CD4-positive, CD25-positive, alpha-beta regulatory T cell (primary cell): ENCODE data around the gene PLEKHH3. TPM values are rescaled to one million over a fixed set of nuclear protein-coding genes. Genes with fewer than 3 reads are reported as not detected.
A peak's percentile ranks its signal among the peaks of the same experiment; 100 is the strongest.

Source experiments
- ATAC-seq, 2 donors: fragments of 150-1000 bp; cut with Tn5 transposase; one replicate each; pipeline ENCODE4 v1.10.0; 2021; ENCODE audit warnings: low read depth in 2 of 2, moderate number of reproducible peaks in 2 of 2, moderate library complexity in 1 of 2
- DNase-seq, 3 donors: peaks; one replicate each; pipeline versions ENCODE4 v3.0.0 to v3.0.0-alpha.2; 2012 to 2022; ENCODE audit warnings: mixed read lengths in 1 of 3
- H3K27ac ChIP-seq: one replicate; pipeline ENCODE4 v1.7.0; 2013; ENCODE audit warnings: mild to moderate bottlenecking, low read length; ENCODE audit not compliant: insufficient read depth, poor library complexity, severe bottlenecking
- H3K27me3 ChIP-seq: one replicate; pipeline ENCODE4 v1.7.0; 2013; ENCODE audit warnings: low read length; ENCODE audit not compliant: control insufficient read depth, insufficient read depth
- H3K36me3 ChIP-seq: one replicate; pipeline ENCODE4 v1.7.0; 2013; ENCODE audit warnings: mild to moderate bottlenecking, low read length, moderate library complexity; ENCODE audit not compliant: control insufficient read depth, insufficient read depth
- H3K4me1 ChIP-seq: 2 replicates; pipeline ENCODE4 v1.7.0; 2013; ENCODE audit warnings: mild to moderate bottlenecking, low read length; ENCODE audit not compliant: insufficient read depth, control insufficient read depth, poor library complexity, severe bottlenecking
- H3K4me3 ChIP-seq: one replicate; pipeline ENCODE4 v1.7.0; 2013; ENCODE audit warnings: low read depth, mild to moderate bottlenecking, low read length, moderate library complexity
- H3K9me3 ChIP-seq, 2 experiments: 1 replicate in 1 of 2; 2 replicates in 1 of 2; pipeline ENCODE4 v1.7.0; 2013; ENCODE audit warnings: low read length in 2 of 2, mild to moderate bottlenecking in 1 of 2, moderate library complexity in 1 of 2; ENCODE audit not compliant: control insufficient read depth in 2 of 2
- H3K27ac Mint-ChIP-seq, 3 donors: one replicate each; pipeline ENCODE4 v1.8.0; 2020 to 2022; ENCODE audit warnings: mild to moderate bottlenecking in 3 of 3, mixed read lengths in 3 of 3, moderate library complexity in 2 of 3
- H3K27me3 Mint-ChIP-seq: one replicate; pipeline ENCODE4 v1.8.0; 2022; ENCODE audit warnings: mild to moderate bottlenecking, mixed read lengths
- H3K36me3 Mint-ChIP-seq: one replicate; pipeline ENCODE4 v1.8.0; 2020; ENCODE audit warnings: mixed read lengths
- H3K4me1 Mint-ChIP-seq, 4 donors: one replicate each; pipeline ENCODE4 v1.8.0; 2020 to 2022; ENCODE audit warnings: mixed read lengths in 4 of 4, mild to moderate bottlenecking in 1 of 4
- H3K4me3 Mint-ChIP-seq, 4 donors: one replicate each; pipeline ENCODE4 v1.8.0; 2020 to 2022; ENCODE audit warnings: mild to moderate bottlenecking in 4 of 4, mixed read lengths in 4 of 4, moderate library complexity in 3 of 4
- H3K9me3 Mint-ChIP-seq, 7 donors: one replicate each; pipeline ENCODE4 v1.8.0; 2020 to 2022; ENCODE audit warnings: mixed read lengths in 7 of 7, mild to moderate bottlenecking in 3 of 7, moderate library complexity in 2 of 7
- polyA plus RNA-seq, 4 donors: library from polyadenylated mRNA; unstranded; fragments of 300-500 nt; fragmentation: Illumina TruSeq; gene quantifications; one replicate each; pipeline ENCODE4 v1.2.3, GENCODE V29; 2021
- total RNA-seq: library from RNA; stranded (reverse); gene quantifications from one replicate; pipeline ENCODE4 v1.2.3, GENCODE V29; 2022

The PLEKHH3 gene
- total and polyA plus RNA-seq, 5 donors from 2014 or later: 0.38 to 4.8 (median 0.89) TPM

DNA sequence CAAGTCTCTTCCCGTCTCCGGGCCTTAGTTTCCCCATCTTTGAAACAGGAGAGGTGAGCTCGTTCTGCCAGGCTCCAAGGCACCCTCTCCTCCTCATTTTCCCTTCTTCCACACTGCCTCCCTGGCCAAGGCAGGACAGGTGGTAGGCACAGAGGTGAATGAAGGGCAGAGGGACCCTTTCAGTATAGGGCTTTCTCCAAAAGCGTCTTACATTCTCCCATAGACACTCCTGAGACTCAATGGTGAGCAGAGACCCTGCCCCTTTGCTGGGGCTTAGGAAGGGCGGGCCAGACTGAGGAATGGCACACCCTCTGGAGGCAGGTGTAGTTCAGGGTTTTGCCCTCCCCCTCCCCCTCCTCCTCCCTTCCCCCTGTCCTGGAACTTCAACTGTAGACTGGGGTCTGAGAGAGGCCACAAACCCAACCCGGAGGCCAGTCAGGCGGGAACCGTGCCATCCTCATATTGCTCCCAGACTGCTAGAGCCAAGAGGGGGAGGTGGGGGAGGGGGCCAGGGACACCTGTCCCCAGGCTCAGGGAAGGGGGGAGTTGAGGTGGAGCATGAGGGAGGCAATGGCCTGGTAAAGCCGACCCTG, 1.9 kb downstream of the PLEKHH3 start:
- no peak for DNase-seq
- Histone ChIP-seq H3K27me3 (peaks cover 2% of the 10 kb centered on the region), H3K36me3 (no peaks in the 10 kb centered on the region), H3K27ac (no peak overlapping the region), H3K4me1 (peaks cover 76% of the 10 kb centered on the region), H3K9me3 (no peaks in the 10 kb centered on the region), H3K4me3 (no peak overlapping the region)
- Mint-ChIP-seq H3K27me3 (peaks cover 40% of the 10 kb centered on the region), H3K9me3 (peaks cover 0 to 4% (median 0%) of the 10 kb centered on the region in 7 donors), H3K27ac (no peak overlapping the region), H3K36me3 (no peaks in the 10 kb centered on the region), H3K4me1 (peaks cover 6 to 57% (median 25%) of the 10 kb centered on the region in 4 donors), H3K4me3 (peak overlapping the region; percentile 41 to 87 (median 69))
- no peak for ATAC-seq

DNA sequence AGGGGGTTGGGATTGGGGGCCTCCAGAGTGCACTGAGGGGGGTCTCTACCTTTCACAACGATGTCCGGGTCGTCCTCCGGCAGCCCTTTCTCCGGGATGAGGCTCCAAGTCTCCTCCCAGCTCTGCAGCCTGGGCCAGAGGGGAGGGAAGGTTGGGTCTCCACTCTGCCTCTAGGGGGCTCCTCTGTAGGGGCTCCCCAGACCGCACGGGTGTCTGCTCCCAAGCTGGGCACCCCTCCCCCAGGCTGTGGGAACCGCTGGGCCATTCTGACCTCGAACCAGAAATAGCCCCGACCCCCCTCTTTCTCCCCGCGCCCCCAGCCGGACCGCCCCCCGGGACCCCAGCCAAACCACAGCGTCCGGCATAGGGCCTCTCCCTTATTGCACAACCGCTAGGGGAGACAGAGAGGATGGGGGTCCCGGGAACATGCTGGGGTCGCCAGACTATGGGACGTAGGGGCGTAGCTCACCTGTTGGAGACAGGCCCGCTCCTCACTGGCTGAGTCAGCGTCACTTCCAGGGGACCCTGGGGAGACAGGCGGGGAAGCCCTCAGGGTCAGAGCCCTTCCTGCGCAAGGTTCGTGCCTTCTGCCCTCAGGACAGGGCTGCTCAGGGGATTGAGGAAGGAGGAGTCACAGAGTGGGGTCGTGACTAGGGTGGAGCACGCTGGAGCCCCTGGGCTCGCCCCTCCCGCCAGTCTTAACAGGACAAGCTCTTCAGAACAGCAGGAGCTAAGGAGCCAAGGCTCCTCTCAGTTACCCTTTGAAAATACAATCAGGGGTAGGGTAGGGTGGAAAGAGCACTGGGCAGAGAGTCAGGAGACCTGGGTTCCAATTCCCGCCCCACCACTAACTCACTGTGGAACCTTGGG, 2.7 kb downstream of the PLEKHH3 start:
- Histone ChIP-seq H3K36me3 (no peaks in the 10 kb centered on the region), H3K27me3 (peaks cover 2% of the 10 kb centered on the region), H3K9me3 (no peaks in the 10 kb centered on the region), H3K4me3 (no peak overlapping the region), H3K27ac (no peak overlapping the region), H3K4me1 (peaks cover 68% of the 10 kb centered on the region)
- no peak for DNase-seq
- no peak for ATAC-seq
- Mint-ChIP-seq H3K4me1 (peaks cover 6 to 51% (median 24%) of the 10 kb centered on the region in 4 donors), H3K4me3 (peak overlapping the region; percentile 50 to 87 (median 69)), H3K27me3 (peaks cover 37% of the 10 kb centered on the region), H3K9me3 (peaks cover 0 to 4% (median 0%) of the 10 kb centered on the region in 7 donors), H3K27ac (no peak overlapping the region), H3K36me3 (no peaks in the 10 kb centered on the region)

DNA sequence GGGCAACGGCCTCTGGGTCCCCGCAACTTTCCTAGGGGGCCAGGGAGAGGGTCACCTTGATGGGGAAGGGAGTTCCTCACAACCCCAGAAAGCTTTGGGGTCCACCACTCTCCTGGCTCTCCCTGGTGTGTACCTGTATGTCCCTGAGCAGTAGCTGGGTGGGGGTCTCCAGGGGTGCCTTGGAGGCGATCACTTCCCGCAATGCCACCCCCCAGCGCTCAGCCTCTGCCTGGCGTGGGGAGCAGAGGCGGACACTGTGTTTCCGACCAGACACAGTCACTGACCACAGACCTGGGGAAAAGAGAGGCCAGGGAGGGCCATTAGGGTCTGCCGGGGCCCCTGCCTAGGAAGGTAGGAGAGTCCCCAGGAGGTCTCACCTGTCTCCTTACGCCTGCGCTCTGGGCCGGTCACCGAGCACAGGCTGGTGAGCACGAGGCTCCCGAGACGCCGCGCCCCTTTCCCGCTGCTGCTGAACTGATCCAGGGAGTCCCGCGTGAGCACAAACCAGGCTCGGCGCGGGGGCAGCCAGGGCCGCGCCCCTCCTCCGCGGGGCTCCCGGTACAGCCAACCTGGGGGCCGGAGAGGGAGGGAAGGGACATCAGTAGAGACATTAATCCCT, 3.4 kb downstream of the PLEKHH3 start:
- Mint-ChIP-seq H3K36me3 (no peaks in the 10 kb centered on the region), H3K27ac (no peak overlapping the region), H3K27me3 (peaks cover 44% of the 10 kb centered on the region), H3K4me3 (peak overlapping the region in 1 of 4 donors; percentile 2), H3K9me3 (peaks cover 0 to 4% (median 0%) of the 10 kb centered on the region in 7 donors), H3K4me1 (peaks cover 6 to 44% (median 24%) of the 10 kb centered on the region in 4 donors)
- Histone ChIP-seq H3K4me3 (no peak overlapping the region), H3K27me3 (peaks cover 2% of the 10 kb centered on the region), H3K27ac (no peak overlapping the region), H3K9me3 (no peaks in the 10 kb centered on the region), H3K4me1 (peaks cover 61% of the 10 kb centered on the region), H3K36me3 (no peaks in the 10 kb centered on the region)
- ATAC-seq: no peak
- no peak for DNase-seq

DNA sequence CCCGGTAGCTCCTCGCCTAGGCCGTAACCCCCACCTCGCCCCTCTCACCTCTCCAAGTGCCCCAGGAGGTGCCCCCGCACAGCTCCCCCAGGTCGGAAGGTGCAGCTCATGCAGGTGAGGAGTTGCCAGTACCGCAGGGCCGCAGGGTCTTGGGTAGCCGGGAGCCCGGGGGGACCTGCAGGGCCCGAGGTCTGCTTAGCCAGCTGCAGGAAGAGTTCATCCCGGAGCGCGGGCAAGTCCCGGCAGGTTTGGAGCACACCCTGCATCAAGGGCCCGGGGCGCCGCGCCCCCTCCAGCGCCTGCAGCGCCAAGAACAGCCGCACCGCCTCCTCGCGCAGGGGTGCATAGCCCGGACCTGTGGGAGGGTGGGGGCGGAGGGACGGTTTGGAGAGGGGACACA, 4.8 kb downstream of the PLEKHH3 start:
- H3K36me3 ChIP-seq: no peaks in the 10 kb centered on the region
- Mint-ChIP-seq H3K27me3 (peaks cover 42% of the 10 kb centered on the region), H3K9me3 (peaks cover 0 to 4% (median 0%) of the 10 kb centered on the region in 7 donors), H3K4me1 (peaks cover 6 to 33% (median 21%) of the 10 kb centered on the region in 4 donors), H3K4me3 (peak overlapping the region in 2 of 4 donors; percentile 61 to 64), H3K36me3 (no peaks in the 10 kb centered on the region), H3K27ac (no peak overlapping the region)
- H3K27ac ChIP-seq: no peak overlapping the region
- no peak for DNase-seq
- no peak for ATAC-seq
- H3K4me3 ChIP-seq: no peak overlapping the region
- H3K9me3 ChIP-seq: no peaks in the 10 kb centered on the region
- peaks cover 2% of the 10 kb centered on the region for H3K27me3 ChIP-seq
- H3K4me1 ChIP-seq: peaks cover 48% of the 10 kb centered on the region

DNA sequence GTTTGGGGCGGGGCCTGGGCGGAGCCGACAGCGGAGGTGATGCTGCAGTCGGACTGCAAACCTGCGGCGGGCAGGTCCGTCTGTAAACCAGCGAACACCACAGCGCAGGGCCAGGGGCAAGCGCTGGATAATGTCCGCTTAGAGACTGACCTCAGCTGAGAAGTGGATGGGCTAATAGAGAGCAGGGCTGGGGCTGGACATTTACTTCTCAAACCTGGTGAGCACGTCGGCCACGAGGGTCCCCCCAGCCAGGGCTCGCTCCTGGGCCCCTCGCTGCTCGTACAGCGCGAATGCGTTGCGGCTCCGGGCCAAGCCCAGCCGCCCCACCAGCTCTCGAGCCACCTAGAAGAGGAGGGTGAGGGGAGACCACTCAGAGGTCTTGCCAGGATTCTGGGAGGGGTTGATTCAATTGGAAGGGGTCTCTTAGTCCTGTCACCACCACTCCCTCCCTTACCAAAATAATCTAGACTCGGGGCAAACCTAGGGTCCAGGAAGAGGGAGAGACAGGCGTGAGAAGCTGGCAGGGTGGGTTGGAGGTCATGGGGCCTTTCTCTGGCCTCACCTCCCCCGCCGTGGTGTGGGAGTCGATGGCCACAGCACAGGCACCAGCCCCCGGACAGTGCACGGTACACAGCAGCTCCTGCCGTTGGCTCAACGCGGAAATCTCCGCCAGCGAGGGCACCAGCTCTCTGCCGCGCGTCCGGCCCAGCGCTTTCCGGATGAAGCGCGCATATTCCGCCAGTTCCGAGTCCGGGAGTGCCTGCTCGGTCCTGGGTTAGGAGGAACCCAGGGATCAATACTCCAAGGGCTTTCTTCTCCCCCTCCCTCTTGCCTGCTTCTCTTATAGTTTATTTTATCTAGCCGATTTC, 5.8 kb downstream of the PLEKHH3 start:
- Histone ChIP-seq H3K4me3 (no peak overlapping the region), H3K9me3 (no peaks in the 10 kb centered on the region), H3K4me1 (peaks cover 40% of the 10 kb centered on the region), H3K27ac (no peak overlapping the region), H3K36me3 (no peaks in the 10 kb centered on the region), H3K27me3 (peaks cover 2% of the 10 kb centered on the region)
- H3K27me3 Mint-ChIP-seq: peaks cover 38% of the 10 kb centered on the region
- peaks cover 8% of the 10 kb centered on the region for H3K36me3 Mint-ChIP-seq
- DNase-seq (no peak), ATAC-seq (no peak)
- peak overlapping the region; percentile 77 to 92 (median 83) for H3K4me3 Mint-ChIP-seq
- H3K4me1 Mint-ChIP-seq: peaks cover 6 to 28% (median 19%) of the 10 kb centered on the region in 4 donors
- H3K27ac Mint-ChIP-seq: no peak overlapping the region
- peaks cover 0 to 4% (median 0%) of the 10 kb centered on the region in 7 donors for H3K9me3 Mint-ChIP-seq

DNA sequence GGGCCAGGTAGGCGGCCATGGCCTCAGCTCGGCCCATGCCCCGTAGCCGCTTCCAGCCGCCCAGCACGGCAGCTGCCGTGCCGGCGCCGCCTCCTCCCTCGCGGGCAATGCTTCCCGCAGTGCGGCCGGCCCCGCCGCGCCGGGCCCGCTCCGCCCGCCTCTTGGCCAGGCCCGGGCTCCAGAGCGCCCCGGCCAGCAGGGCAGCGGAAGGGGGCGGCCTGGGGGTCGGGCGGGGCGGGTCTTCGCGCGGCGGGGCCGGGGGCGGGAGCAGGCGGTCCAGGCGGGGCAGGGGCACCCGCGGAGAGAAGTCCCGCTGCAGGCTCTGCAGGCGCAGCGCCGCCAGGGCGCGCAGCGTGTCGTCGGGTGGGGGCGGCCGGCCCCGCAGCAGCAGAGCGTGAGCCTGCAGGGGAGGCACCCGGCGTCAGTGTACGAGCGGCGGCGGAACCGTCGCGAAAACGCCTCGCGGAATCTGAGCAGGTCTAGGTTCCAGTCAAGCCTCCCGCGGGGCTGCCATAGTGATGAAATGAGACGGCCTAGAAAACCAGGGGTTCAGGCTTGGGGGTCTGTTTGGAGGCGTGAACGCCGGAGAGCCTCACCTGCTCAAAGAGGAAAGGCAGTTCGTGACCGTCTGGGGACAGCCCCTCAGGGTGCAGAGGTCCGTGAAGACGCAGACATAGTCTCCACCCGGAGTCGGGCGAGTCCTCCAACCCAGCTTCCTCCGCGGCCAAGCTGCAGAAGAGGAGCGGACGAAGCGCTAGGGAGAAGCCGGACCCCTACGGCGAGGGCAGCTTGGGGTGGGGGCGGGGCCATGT, 6.6 kb downstream of the PLEKHH3 start:
- Mint-ChIP-seq H3K27ac (no peak overlapping the region), H3K27me3 (peaks cover 37% of the 10 kb centered on the region), H3K36me3 (peaks cover 16% of the 10 kb centered on the region), H3K4me1 (peaks cover 6 to 28% (median 19%) of the 10 kb centered on the region in 4 donors), H3K9me3 (peaks cover 0 to 4% (median 0%) of the 10 kb centered on the region in 7 donors), H3K4me3 (peak overlapping the region; percentile 77 to 92 (median 83))
- Histone ChIP-seq H3K27me3 (peaks cover 2% of the 10 kb centered on the region), H3K9me3 (no peaks in the 10 kb centered on the region), H3K4me1 (peaks cover 32% of the 10 kb centered on the region), H3K36me3 (no peaks in the 10 kb centered on the region), H3K27ac (no peak overlapping the region), H3K4me3 (peak overlapping the region; percentile 32)
- DNase-seq (peak; percentile 52 to 55 (median 53)), ATAC-seq (peak; percentile 73 to 81)
